ENCODE measurements around the gene IRAK4.
A peak's percentile ranks its signal among the peaks of the same experiment; 100 is the strongest.

IRAK4 gene

GRCh38 chr12:43776498-43776897, 17.7 kb downstream of the IRAK4 start:
- DNase-seq: no peak

GRCh38 chr12:43786899-43787693, 28.3 kb downstream of the IRAK4 start:
- DNase-seq: no peak

GRCh38 chr12:43789941-43790340, 31.2 kb downstream of the IRAK4 start:
- DNase-seq: no peak

- DNase-seq: no peak
These were observed 37.0 kb downstream of the IRAK4 start for GRCh38 chr12:43795716-43796280.

GRCh38 chr12:43797561-43798217, 38.9 kb downstream of the IRAK4 start:
- no peak for DNase-seq

- no peak for DNase-seq
These were observed 46.6 kb downstream of the IRAK4 start for GRCh38 chr12:43805149-43805859.

- peak in 13 of 14 donors; percentile 36 to 91 (median 75) for DNase-seq
These were observed 47.3 kb downstream of the IRAK4 start, which contains the start of gene TWF1 for GRCh38 chr12:43805860-43806736. TWF1 (minus strand) TSS chr12:43806317; CDS start chr12:43806245, 72 bp downstream.

GRCh38 chr12:43806737-43807072, 48.0 kb downstream of the IRAK4 start:
- DNase-seq: peak in 1 of 14 donors; percentile 23

- peak in 1 of 14 donors; percentile 0 for DNase-seq
These were observed 48.6 kb downstream of the IRAK4 start for GRCh38 chr12:43807386-43807785.

- DNase-seq: no peak
These were observed 53.3 kb downstream of the IRAK4 start for GRCh38 chr12:43812057-43812456.

GRCh38 chr12:43812926-43813325, 54.2 kb downstream of the IRAK4 start:
- no peak for DNase-seq

- DNase-seq: no peak
These were observed 56.7 kb downstream of the IRAK4 start for GRCh38 chr12:43815416-43815815.

GRCh38 chr12:43816168-43816567, 57.4 kb downstream of the IRAK4 start:
- no peak for DNase-seq

GRCh38 chr12:43824207-43824775, 65.5 kb downstream of the IRAK4 start:
- no peak for DNase-seq

GRCh38 chr12:43826681-43827080, 67.9 kb downstream of the IRAK4 start:
- no peak for DNase-seq

- no peak for DNase-seq
These were observed 68.3 kb downstream of the IRAK4 start for GRCh38 chr12:43827093-43827492.

- no peak for DNase-seq
These were observed 73.9 kb downstream of the IRAK4 start for GRCh38 chr12:43832463-43833168.

- no peak for DNase-seq
These were observed 76.5 kb downstream of the IRAK4 start for GRCh38 chr12:43835264-43835655.

- DNase-seq: peak; percentile 13 to 77 (median 57)
These were observed 77.1 kb downstream of the IRAK4 start, which contains the start of gene TMEM117 for GRCh38 chr12:43835656-43836474. TMEM117 (plus strand) TSS chr12:43836081.

- DNase-seq: peak in 2 of 14 donors; percentile 31 to 32
These were observed 77.8 kb downstream of the IRAK4 start for GRCh38 chr12:43836475-43836989.
